ENCODE data around the gene ATP5F1C.

DNA sequence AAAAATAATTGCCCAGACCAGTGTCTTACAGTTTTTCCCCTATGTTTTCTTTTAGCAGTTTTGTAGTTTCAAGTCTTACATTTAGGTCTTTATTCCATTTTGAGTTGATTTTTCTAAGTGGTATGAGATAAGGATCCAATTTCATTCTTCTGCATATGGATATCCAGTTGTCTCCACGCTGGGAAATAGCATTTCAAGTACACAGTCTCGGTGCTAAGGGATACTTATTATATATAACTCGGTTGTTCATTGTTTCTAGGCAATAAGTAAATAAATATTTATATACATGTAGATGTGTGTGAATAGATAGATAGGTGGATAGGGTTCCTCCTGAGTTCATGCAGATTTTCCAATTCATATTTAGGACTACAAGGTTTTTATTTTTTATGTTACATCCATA is 46.3 kb downstream of the ATP5F1C start:
- TF ChIP-seq SIN3A (IDR thresholded peaks at IDR 0.05; ENCODE audit: borderline replicate concordance, insufficient read depth, low read length), result no peak
- no peak for TF ChIP-seq FOXP2 (optimal IDR thresholded peaks at IDR 0.05; ENCODE audit: borderline replicate concordance, extremely low read depth, extremely low read length, insufficient read depth)
- TF ChIP-seq POLR2AphosphoS5 (IDR thresholded peaks at IDR 0.05; ENCODE audit: low read depth, low read length), result no peak
- no peak for TF ChIP-seq TAF1 (IDR thresholded peaks at IDR 0.05; ENCODE audit: borderline replicate concordance, insufficient read depth, low read length)
- no peak for TF ChIP-seq REST (IDR thresholded peaks at IDR 0.05; ENCODE audit: insufficient read depth in 1 of 2, low read depth in 2 of 2, low read length in 2 of 2)

Measured in PFSK-1 (cell line).